ENCODE data around the gene SSU72. TPM values are rescaled to one million over a fixed set of nuclear protein-coding genes. Genes with fewer than 3 reads are reported as not detected.

The SSU72 gene
- total RNA-seq, 2 experiments from 2014 or later, result 95.4 to 101 TPM

DNA sequence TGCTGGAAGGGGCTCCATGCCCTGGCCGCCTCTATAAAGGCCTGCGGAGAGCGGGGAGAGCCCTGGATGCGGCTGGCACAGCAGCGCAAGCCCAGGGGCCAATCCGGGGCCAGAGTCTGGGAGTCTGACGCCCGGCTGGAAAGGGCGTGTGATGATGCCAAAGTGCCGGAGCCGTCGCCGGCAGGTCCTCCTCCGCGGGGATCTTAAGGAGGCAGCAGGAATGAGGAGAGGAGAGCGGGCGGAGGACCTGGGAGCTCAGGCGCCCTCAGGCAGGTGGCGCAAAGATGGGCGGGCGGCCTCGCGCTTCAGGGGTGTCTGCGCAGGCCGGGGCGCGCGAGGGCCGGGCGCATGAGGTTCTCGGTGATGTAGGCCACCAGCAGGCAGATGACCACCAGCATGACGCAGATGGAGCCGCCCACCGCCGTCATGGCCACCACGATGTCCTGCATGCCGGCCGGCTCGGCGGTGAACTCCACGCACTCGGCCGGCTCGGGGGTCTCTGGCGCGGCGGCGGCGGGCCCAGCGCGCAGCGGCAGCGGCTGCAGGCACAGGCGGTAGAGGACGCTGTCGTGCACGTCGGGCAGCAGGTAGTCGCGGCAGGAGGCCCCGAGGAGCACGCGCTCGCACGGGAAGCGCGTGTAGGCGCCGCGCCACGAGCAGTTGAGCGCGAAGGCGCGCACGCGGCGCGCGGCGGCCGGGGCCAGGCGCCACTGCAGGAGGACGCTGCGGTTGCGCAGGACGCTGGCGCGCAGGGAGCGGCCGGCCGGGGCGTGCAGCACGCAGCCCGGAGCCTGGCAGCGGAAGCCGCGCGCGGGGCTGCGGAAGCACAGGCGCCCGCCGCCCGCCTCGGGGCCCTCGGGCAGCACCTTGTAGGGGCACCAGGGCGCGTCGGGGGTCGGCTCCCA, 24.6 kb upstream of the SSU72 start:
- Histone ChIP-seq H3K36me3 (ENCODE audit: insufficient read depth, low read length) (no peaks in the 10 kb centered on the region), H3K4me3 (ENCODE audit: low read length) (no peak overlapping the region), H3K9me3 (ENCODE audit: control insufficient read depth in 1 of 2, insufficient read depth in 1 of 2, low read length in 2 of 2) (no peaks in the 10 kb centered on the region), H3K4me1 (ENCODE audit: insufficient read depth, low read length) (peaks cover 25% of the 10 kb centered on the region), H3K27ac (ENCODE audit: low read depth in 1 of 2, low read length in 2 of 2) (no peak overlapping the region), H3K27me3 (ENCODE audit: control insufficient read depth in 1 of 2, insufficient read depth in 2 of 2, low read length in 2 of 2) (peaks cover 0 to 4% of the 10 kb centered on the region in 2 experiments)
- ATAC-seq (ENCODE audit: poor library complexity) (peak; percentile 59), DNase-seq (peak in 10 of 14 experiments; percentile 18 to 78 (median 41))
- intact Hi-C loops (cut with DNase I, micrococcal nuclease), result no loop called here
- H3K36me3 Mint-ChIP-seq (ENCODE audit: low read depth), result no peaks in the 10 kb centered on the region
- H3K9me3 Mint-ChIP-seq, result no peaks in the 10 kb centered on the region
- ChIA-PET POLR2A (interaction anchor here (3.3 kb wide), 1 partner anchor 16 kb away, joined by 21 read pairs; the partner anchor contains the start of gene MIB2), CTCF (no interaction called here)
- H3K4me3 Mint-ChIP-seq, result peak overlapping the region; percentile 83
- TF ChIP-seq, protein P1, sequence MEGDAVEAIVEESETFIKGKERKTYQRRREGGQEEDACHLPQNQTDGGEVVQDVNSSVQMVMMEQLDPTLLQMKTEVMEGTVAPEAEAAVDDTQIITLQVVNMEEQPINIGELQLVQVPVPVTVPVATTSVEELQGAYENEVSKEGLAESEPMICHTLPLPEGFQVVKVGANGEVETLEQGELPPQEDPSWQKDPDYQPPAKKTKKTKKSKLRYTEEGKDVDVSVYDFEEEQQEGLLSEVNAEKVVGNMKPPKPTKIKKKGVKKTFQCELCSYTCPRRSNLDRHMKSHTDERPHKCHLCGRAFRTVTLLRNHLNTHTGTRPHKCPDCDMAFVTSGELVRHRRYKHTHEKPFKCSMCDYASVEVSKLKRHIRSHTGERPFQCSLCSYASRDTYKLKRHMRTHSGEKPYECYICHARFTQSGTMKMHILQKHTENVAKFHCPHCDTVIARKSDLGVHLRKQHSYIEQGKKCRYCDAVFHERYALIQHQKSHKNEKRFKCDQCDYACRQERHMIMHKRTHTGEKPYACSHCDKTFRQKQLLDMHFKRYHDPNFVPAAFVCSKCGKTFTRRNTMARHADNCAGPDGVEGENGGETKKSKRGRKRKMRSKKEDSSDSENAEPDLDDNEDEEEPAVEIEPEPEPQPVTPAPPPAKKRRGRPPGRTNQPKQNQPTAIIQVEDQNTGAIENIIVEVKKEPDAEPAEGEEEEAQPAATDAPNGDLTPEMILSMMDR (IDR thresholded peaks at IDR 0.05), result no peak
- H3K27ac Mint-ChIP-seq, result peak overlapping the region; percentile 33
- peaks cover 4% of the 10 kb centered on the region for H3K4me1 Mint-ChIP-seq (ENCODE audit: low read depth)
- H3K27me3 Mint-ChIP-seq, result no peaks in the 10 kb centered on the region

DNA sequence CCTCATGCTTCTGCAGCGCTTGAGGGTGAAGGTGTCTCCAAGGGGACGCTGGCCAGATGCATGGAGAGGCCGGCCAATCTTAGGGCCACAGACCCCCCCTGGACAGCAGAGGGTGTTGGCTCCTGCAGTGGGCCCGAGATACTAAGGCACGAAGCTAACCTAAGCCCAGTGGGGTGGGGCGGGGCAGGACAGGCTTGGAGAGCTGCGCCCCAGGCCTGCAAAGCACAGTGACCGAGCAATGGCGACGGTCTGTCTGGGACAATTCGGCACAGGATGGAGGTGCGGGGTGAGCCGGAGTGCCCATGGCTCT, 24.0 kb upstream of the SSU72 start:
- DNase-seq (peak in 1 of 14 experiments; percentile 31), ATAC-seq (ENCODE audit: poor library complexity) (no peak)
- H3K9me3 Mint-ChIP-seq, result no peaks in the 10 kb centered on the region
- intact Hi-C loops (cut with DNase I, micrococcal nuclease), result no loop called here
- no peak overlapping the region for H3K27ac ChIP-seq (ENCODE audit: low read depth in 1 of 2, low read length in 2 of 2)
- no peaks in the 10 kb centered on the region for H3K36me3 ChIP-seq (ENCODE audit: insufficient read depth, low read length)
- H3K27ac Mint-ChIP-seq, result peak overlapping the region; percentile 33
- peaks cover 4% of the 10 kb centered on the region for H3K4me1 Mint-ChIP-seq (ENCODE audit: low read depth)
- CTCF ChIA-PET, result no interaction called here
- TF ChIP-seq, protein P1 (IDR thresholded peaks at IDR 0.05), result no peak
- peaks cover 0 to 4% of the 10 kb centered on the region in 2 experiments for H3K27me3 ChIP-seq (ENCODE audit: control insufficient read depth in 1 of 2, insufficient read depth in 2 of 2, low read length in 2 of 2)
- peak overlapping the region; percentile 83 for H3K4me3 Mint-ChIP-seq
- peaks cover 25% of the 10 kb centered on the region for H3K4me1 ChIP-seq (ENCODE audit: insufficient read depth, low read length)
- POLR2A ChIA-PET, result interaction anchor here (3.3 kb wide), 1 partner anchor 16 kb away, joined by 21 read pairs; the partner anchor contains the start of gene MIB2
- H3K36me3 Mint-ChIP-seq (ENCODE audit: low read depth), result no peaks in the 10 kb centered on the region
- no peak overlapping the region for H3K4me3 ChIP-seq (ENCODE audit: low read length)
- no peaks in the 10 kb centered on the region for H3K9me3 ChIP-seq (ENCODE audit: control insufficient read depth in 1 of 2, insufficient read depth in 1 of 2, low read length in 2 of 2)
- no peaks in the 10 kb centered on the region for H3K27me3 Mint-ChIP-seq

DNA sequence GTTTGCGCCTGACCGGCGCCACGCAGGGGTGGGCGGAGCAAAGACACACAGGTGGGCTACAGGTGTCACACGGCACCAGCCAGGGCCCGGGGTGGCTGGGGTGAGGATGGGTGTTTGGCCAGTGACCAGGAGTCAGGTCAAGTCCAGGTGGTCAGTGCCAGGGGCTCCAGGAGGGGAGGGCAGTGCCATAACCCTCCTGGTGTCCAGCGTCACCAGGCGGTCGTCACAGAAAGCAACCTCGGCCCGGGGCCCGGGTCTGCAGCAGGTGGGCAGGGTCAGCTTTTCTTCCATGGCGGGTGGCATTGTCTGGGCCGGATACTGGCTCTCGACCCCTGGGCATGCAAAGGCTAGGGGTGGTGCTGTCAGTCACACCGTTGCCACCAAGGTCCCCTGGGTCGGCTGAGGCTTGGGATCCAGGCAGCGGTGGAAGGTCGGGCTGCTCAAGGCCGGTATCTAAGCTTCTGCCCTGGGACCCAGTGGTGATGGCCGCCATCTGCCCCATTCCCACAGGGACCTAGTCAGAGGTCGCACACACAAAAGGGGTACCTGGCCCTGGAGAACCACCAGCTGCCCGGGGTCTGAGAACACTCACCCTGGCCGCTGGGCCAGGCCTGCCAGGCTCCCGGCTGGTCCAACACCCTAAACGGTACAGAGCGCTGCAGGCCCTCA, 23.5 kb upstream of the SSU72 start:
- no peak overlapping the region for H3K4me3 ChIP-seq (ENCODE audit: low read length)
- H3K4me3 Mint-ChIP-seq, result peak overlapping the region; percentile 83
- no peaks in the 10 kb centered on the region for H3K36me3 Mint-ChIP-seq (ENCODE audit: low read depth)
- no peak overlapping the region for H3K27ac ChIP-seq (ENCODE audit: low read depth in 1 of 2, low read length in 2 of 2)
- H3K4me1 ChIP-seq (ENCODE audit: insufficient read depth, low read length), result peaks cover 25% of the 10 kb centered on the region
- peaks cover 4% of the 10 kb centered on the region for H3K4me1 Mint-ChIP-seq (ENCODE audit: low read depth)
- no peaks in the 10 kb centered on the region for H3K9me3 ChIP-seq (ENCODE audit: control insufficient read depth in 1 of 2, insufficient read depth in 1 of 2, low read length in 2 of 2)
- H3K27me3 Mint-ChIP-seq, result no peaks in the 10 kb centered on the region
- DNase-seq (peak in 1 of 14 experiments; percentile 31), ATAC-seq (ENCODE audit: poor library complexity) (no peak)
- POLR2A ChIA-PET, result interaction anchor here (3.3 kb wide), 1 partner anchor 17 kb away, joined by 21 read pairs; the partner anchor contains the start of gene MIB2
- intact Hi-C loops (cut with DNase I, micrococcal nuclease), result no loop called here
- no peak overlapping the region for H3K27ac Mint-ChIP-seq
- no peaks in the 10 kb centered on the region for H3K36me3 ChIP-seq (ENCODE audit: insufficient read depth, low read length)
- H3K9me3 Mint-ChIP-seq, result no peaks in the 10 kb centered on the region
- TF ChIP-seq, protein P1 (IDR thresholded peaks at IDR 0.05), result no peak
- H3K27me3 ChIP-seq (ENCODE audit: control insufficient read depth in 1 of 2, insufficient read depth in 2 of 2, low read length in 2 of 2), result peaks cover 0 to 4% of the 10 kb centered on the region in 2 experiments
- CTCF ChIA-PET, result no interaction called here

Data from CD4-positive, alpha-beta T cell (primary cell).